Esophagus squamous epithelium (tissue), 4 donors: ENCODE data around the gene PCSK6.

Experiments
- CTCF ChIP-seq, 6 experiments: fragments of 450-650 bp in 4 of 6; fragments of 200-600 bp in 2 of 6; sonication (generic) in 2 of 6; IDR thresholded peaks; one replicate each; pipeline ENCODE4 v1.5.1; 2016 to 2019; ENCODE audit warnings: antibody characterized with exemption in 6 of 6, mild to moderate bottlenecking in 4 of 6, moderate library complexity in 4 of 6
- POLR2A ChIP-seq, 4 donors: fragments of 450-650 bp; IDR thresholded peaks; one replicate each; pipeline ENCODE4 v1.6.1; 2017; ENCODE audit warnings: antibody characterized with exemption in 4 of 4, mild to moderate bottlenecking in 4 of 4, moderate library complexity in 3 of 4

DNA sequence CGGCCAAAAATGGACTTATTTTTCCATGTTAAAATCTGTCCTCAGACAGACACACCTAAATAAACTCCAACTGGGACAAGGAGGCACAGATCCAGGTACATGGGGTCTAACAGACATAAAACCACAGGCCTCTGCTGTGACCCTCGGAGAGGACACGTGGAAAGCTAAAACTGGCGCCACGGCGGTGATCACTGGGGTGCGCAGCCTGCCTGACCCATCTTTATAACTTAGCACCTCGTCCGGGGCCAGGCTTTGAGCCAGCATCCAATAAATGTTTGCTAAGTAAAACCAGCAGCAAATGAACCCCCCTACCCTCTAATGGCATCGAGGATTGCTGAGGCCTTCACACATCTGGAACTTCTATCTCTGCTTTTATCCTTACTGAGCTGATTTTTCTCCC is 15.3 kb downstream of the PCSK6 start:
- TF ChIP-seq CTCF (IDR thresholded peaks at IDR 0.05), result no peak
- no peak for TF ChIP-seq POLR2A (IDR thresholded peaks at IDR 0.05)
